GM12891 (cell line): ENCODE results near the gene COL6A2.

Experiments
- PAX5 ChIP-seq: IDR thresholded peaks from 2 replicates; pipeline ENCODE4 v1.6.1; 2011; ENCODE audit warnings: low read length, moderate library complexity, mild to moderate bottlenecking; ENCODE audit not compliant: insufficient read depth, severe bottlenecking
- POLR2A ChIP-seq: IDR thresholded peaks from 2 replicates; pipeline ENCODE4 v1.6.1; 2011; ENCODE audit warnings: low read depth, low read length, control low read depth
- POLR2AphosphoS5 ChIP-seq: IDR thresholded peaks from 2 replicates; pipeline ENCODE4 v1.6.1; 2011; ENCODE audit warnings: low read depth, low read length, control low read depth
- POU2F2 ChIP-seq: IDR thresholded peaks from 2 replicates; pipeline ENCODE4 v1.6.1; 2011; ENCODE audit warnings: low read depth, mild to moderate bottlenecking, control low read depth, low read length, moderate library complexity
- SPI1 ChIP-seq: IDR thresholded peaks from 2 replicates; pipeline ENCODE4 v1.6.1; 2011; ENCODE audit warnings: low read depth, low read length, control low read depth
- TAF1 ChIP-seq: IDR thresholded peaks from 2 replicates; pipeline ENCODE4 v1.6.1; 2011; ENCODE audit warnings: low read depth, low read length, control low read depth

GRCh38 chr21:46160657-46160906 lies 62.7 kb downstream of the COL6A2 start:
- TF ChIP-seq POLR2AphosphoS5: no peak
- TF ChIP-seq TAF1: no peak
- no peak for TF ChIP-seq POLR2A
- TF ChIP-seq SPI1: no peak
- TF ChIP-seq POU2F2: no peak
- TF ChIP-seq PAX5: no peak
